WTC11 (cell line): ENCODE results near the gene TMEM156. TPM values are rescaled to one million over a fixed set of nuclear protein-coding genes. Genes with fewer than 3 reads are reported as not detected.

Source experiments
- ATAC-seq: fragments of 200-7000 bp; cut with Tn5 transposase; 2 replicates; pipeline ENCODE4 v1.10.0; 2021; ENCODE audit warnings: mild to moderate bottlenecking, moderate library complexity
- CTCF ChIA-PET: fragments of 300-600 bp; sonication (Branson Sonifier 250); formaldehyde crosslinking; loops from one replicate; lab custom pipeline; 2021; ENCODE audit warnings: antibody characterized with exemption; lab: Charles Lee
- POLR2A ChIA-PET: fragments of 350-600 bp; sonication (Branson Sonifier 250); formaldehyde crosslinking; loops from one replicate; lab custom pipeline; 2021; ENCODE audit warnings: antibody characterized with exemption; lab: Charles Lee
- DNase-seq: peaks from one replicate; pipeline ENCODE4 v3.0.0; 2021; ENCODE audit warnings: low spot score
- H3K27ac Mint-ChIP-seq: 2 replicates; pipeline ENCODE4 v1.8.0; 2021; ENCODE audit warnings: mixed read lengths
- H3K27me3 Mint-ChIP-seq: 2 replicates; pipeline ENCODE4 v1.8.0; 2021; ENCODE audit warnings: low read depth, mild to moderate bottlenecking, moderate library complexity, mixed read lengths
- H3K36me3 Mint-ChIP-seq: 2 replicates; pipeline ENCODE4 v1.8.0; 2021; ENCODE audit warnings: mixed read lengths
- H3K4me1 Mint-ChIP-seq: 2 replicates; pipeline ENCODE4 v1.8.0; 2022; ENCODE audit warnings: mixed read lengths
- H3K4me3 Mint-ChIP-seq: 2 replicates; pipeline ENCODE4 v1.8.0; 2021; ENCODE audit warnings: mild to moderate bottlenecking, moderate library complexity, mixed read lengths
- H3K9me3 Mint-ChIP-seq: 2 replicates; pipeline ENCODE4 v1.8.0; 2021; ENCODE audit warnings: mixed read lengths
- E2F5 ChIP-seq: sonication (generic); formaldehyde crosslinking; IDR thresholded peaks from 2 replicates; pipeline ENCODE4 v1.8.1; 2022; ENCODE audit warnings: mild to moderate bottlenecking, moderate library complexity, missing genetic modification reagents
- HMGXB4 ChIP-seq: sonication (generic); formaldehyde crosslinking; IDR thresholded peaks from 2 replicates; pipeline ENCODE4 v1.8.1; 2023; ENCODE audit warnings: mild to moderate bottlenecking, moderate library complexity, missing genetic modification reagents
- IRF2 ChIP-seq: sonication (generic); formaldehyde crosslinking; IDR thresholded peaks from 2 replicates; pipeline ENCODE4 v1.8.0; 2022; ENCODE audit warnings: low read depth, missing genetic modification reagents, borderline replicate concordance
- PREB ChIP-seq: sonication (generic); formaldehyde crosslinking; IDR thresholded peaks from 2 replicates; pipeline ENCODE4 v1.8.1; 2022; ENCODE audit warnings: mild to moderate bottlenecking, missing genetic modification reagents, moderate library complexity, borderline replicate concordance
- RORB ChIP-seq: fragments of 250-450 bp; sonication (Bioruptor Pico); IDR thresholded peaks from 2 replicates; pipeline ENCODE4 v1.9.0; 2021; ENCODE audit warnings: mild to moderate bottlenecking
- SMAD3 ChIP-seq: sonication (generic); formaldehyde crosslinking; IDR thresholded peaks from 2 replicates; pipeline ENCODE4 v1.8.0; 2022; ENCODE audit warnings: missing genetic modification reagents, mild to moderate bottlenecking, borderline replicate concordance
- TEAD4 ChIP-seq: sonication (generic); formaldehyde crosslinking; IDR thresholded peaks from 2 replicates; pipeline ENCODE4 v1.8.0; 2022; ENCODE audit warnings: mild to moderate bottlenecking, missing genetic modification reagents
- ZNF219 ChIP-seq: sonication (generic); formaldehyde crosslinking; IDR thresholded peaks from 2 replicates; pipeline ENCODE4 v1.8.0; 2023; ENCODE audit warnings: missing genetic modification reagents, mild to moderate bottlenecking, borderline replicate concordance
- ZNF317 ChIP-seq: sonication (generic); formaldehyde crosslinking; IDR thresholded peaks from 2 replicates; pipeline ENCODE4 v1.8.1; 2023; ENCODE audit warnings: low read depth, mild to moderate bottlenecking, moderate library complexity, missing genetic modification reagents, borderline replicate concordance
- ZNF396 ChIP-seq: fragments of 250-450 bp; sonication (Bioruptor Pico); IDR thresholded peaks from 2 replicates; pipeline ENCODE4 v1.8.0; 2021; ENCODE audit warnings: mild to moderate bottlenecking, moderate library complexity, borderline replicate concordance
- ZNF425 ChIP-seq: fragments of 250-450 bp; sonication (Bioruptor Pico); conservative IDR thresholded peaks from 2 replicates; pipeline ENCODE4 v1.9.0; 2021; ENCODE audit warnings: mild to moderate bottlenecking
- ZNF671 ChIP-seq: fragments of 250-450 bp; sonication (Bioruptor Pico); IDR thresholded peaks from 2 replicates; pipeline ENCODE4 v1.8.0; 2021; ENCODE audit warnings: mild to moderate bottlenecking
- total RNA-seq: library from RNA; stranded (reverse); gene quantifications from 3 replicates; pipeline ENCODE4 v1.2.3, GENCODE V29; 2021
- TF ChIP-seq, protein P1 (sequence below): sonication (generic); formaldehyde crosslinking; IDR thresholded peaks from 2 replicates; pipeline ENCODE4 v1.8.0; 2022; ENCODE audit warnings: mild to moderate bottlenecking, missing genetic modification reagents
- TF ChIP-seq, protein P2 (sequence below): fragments of 250-450 bp; sonication (Bioruptor Pico); IDR thresholded peaks from 2 replicates; pipeline ENCODE4 v1.9.0; 2021; ENCODE audit warnings: mild to moderate bottlenecking
- TF ChIP-seq, protein P3 (sequence below): fragments of 250-450 bp; sonication (Bioruptor Pico); IDR thresholded peaks from 2 replicates; pipeline ENCODE4 v1.9.0; 2021; ENCODE audit warnings: mild to moderate bottlenecking, borderline replicate concordance
- TF ChIP-seq, protein P4 (sequence below): sonication (generic); formaldehyde crosslinking; IDR thresholded peaks from 2 replicates; pipeline ENCODE4 v1.8.0; 2022; ENCODE audit warnings: mild to moderate bottlenecking, missing genetic modification reagents
- TF ChIP-seq, protein P5 (sequence below): sonication (generic); formaldehyde crosslinking; IDR thresholded peaks from 2 replicates; pipeline ENCODE4 v1.8.1; 2022; ENCODE audit warnings: low read depth, missing genetic modification reagents, borderline replicate concordance

Gene TMEM156
- total RNA-seq, 1 experiment from 2014 or later, result 0.24 TPM

DNA sequence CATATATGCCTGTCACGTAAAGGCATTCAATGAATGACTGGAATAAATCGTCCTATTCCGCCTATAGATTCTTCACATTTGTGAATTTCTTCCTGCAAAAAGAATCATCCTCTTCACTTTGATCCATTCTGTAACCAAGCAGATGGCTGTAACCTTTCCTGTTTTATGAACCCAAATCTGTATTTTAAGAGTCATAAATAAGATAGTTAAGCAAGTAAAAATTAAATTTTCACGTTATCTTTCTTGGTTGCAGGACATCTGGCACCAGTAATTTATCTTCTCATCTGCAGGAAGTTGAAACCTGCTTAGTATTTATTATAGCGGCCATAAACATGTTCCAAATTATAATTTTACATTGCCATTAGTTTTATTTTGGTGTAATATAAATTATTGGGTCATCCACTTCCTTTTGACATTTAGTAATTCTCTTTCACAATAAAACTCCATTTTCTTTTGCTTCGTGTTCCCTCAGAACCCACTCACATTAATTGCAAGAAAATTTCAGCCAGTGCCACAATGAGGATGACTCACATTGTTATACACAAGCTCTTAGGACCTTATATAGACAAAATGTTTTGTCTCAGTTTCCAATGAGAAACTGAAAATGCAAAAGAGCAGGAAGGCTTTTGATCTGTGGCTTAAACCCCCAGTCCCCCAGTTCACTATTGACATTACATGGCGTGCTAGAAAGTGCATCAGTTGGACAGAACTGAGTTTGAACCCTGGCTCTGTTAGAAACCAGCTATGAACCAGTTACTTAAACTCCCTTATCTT lies 51.1 kb downstream of the TMEM156 start:
- ATAC-seq (no peak), DNase-seq (no peak)
- ChIA-PET CTCF (no interaction called here), POLR2A (no interaction called here)
- H3K4me3 Mint-ChIP-seq, result no peak overlapping the region
- peaks cover 3% of the 10 kb centered on the region for H3K4me1 Mint-ChIP-seq
- H3K36me3 Mint-ChIP-seq, result no peaks in the 10 kb centered on the region
- H3K9me3 Mint-ChIP-seq, result no peaks in the 10 kb centered on the region
- no peaks in the 10 kb centered on the region for H3K27me3 Mint-ChIP-seq
- no peak overlapping the region for H3K27ac Mint-ChIP-seq
- TF ChIP-seq IRF2 (CRISPR knock-in tag), result no peak
- TF ChIP-seq ZNF396 (CRISPR knock-in tag), result no peak
- no peak for TF ChIP-seq RORB (CRISPR knock-in tag)
- no peak for TF ChIP-seq ZNF425 (CRISPR knock-in tag)
- TF ChIP-seq, protein P1, sequence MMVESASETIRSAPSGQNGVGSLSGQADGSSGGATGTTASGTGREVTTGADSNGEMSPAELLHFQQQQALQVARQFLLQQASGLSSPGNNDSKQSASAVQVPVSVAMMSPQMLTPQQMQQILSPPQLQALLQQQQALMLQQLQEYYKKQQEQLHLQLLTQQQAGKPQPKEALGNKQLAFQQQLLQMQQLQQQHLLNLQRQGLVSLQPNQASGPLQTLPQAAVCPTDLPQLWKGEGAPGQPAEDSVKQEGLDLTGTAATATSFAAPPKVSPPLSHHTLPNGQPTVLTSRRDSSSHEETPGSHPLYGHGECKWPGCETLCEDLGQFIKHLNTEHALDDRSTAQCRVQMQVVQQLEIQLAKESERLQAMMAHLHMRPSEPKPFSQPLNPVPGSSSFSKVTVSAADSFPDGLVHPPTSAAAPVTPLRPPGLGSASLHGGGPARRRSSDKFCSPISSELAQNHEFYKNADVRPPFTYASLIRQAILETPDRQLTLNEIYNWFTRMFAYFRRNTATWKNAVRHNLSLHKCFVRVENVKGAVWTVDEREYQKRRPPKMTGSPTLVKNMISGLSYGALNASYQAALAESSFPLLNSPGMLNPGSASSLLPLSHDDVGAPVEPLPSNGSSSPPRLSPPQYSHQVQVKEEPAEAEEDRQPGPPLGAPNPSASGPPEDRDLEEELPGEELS (CRISPR knock-in tag), result no peak
- TF ChIP-seq, protein P2, sequence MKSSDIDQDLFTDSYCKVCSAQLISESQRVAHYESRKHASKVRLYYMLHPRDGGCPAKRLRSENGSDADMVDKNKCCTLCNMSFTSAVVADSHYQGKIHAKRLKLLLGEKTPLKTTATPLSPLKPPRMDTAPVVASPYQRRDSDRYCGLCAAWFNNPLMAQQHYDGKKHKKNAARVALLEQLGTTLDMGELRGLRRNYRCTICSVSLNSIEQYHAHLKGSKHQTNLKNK (CRISPR knock-in tag), result no peak
- TF ChIP-seq ZNF219 (CRISPR knock-in tag), result no peak
- TF ChIP-seq, protein P3, sequence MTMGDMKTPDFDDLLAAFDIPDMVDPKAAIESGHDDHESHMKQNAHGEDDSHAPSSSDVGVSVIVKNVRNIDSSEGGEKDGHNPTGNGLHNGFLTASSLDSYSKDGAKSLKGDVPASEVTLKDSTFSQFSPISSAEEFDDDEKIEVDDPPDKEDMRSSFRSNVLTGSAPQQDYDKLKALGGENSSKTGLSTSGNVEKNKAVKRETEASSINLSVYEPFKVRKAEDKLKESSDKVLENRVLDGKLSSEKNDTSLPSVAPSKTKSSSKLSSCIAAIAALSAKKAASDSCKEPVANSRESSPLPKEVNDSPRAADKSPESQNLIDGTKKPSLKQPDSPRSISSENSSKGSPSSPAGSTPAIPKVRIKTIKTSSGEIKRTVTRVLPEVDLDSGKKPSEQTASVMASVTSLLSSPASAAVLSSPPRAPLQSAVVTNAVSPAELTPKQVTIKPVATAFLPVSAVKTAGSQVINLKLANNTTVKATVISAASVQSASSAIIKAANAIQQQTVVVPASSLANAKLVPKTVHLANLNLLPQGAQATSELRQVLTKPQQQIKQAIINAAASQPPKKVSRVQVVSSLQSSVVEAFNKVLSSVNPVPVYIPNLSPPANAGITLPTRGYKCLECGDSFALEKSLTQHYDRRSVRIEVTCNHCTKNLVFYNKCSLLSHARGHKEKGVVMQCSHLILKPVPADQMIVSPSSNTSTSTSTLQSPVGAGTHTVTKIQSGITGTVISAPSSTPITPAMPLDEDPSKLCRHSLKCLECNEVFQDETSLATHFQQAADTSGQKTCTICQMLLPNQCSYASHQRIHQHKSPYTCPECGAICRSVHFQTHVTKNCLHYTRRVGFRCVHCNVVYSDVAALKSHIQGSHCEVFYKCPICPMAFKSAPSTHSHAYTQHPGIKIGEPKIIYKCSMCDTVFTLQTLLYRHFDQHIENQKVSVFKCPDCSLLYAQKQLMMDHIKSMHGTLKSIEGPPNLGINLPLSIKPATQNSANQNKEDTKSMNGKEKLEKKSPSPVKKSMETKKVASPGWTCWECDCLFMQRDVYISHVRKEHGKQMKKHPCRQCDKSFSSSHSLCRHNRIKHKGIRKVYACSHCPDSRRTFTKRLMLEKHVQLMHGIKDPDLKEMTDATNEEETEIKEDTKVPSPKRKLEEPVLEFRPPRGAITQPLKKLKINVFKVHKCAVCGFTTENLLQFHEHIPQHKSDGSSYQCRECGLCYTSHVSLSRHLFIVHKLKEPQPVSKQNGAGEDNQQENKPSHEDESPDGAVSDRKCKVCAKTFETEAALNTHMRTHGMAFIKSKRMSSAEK, result no peak
- no peak for TF ChIP-seq TEAD4 (CRISPR knock-in tag)
- TF ChIP-seq ZNF317 (CRISPR knock-in tag), result no peak

DNA sequence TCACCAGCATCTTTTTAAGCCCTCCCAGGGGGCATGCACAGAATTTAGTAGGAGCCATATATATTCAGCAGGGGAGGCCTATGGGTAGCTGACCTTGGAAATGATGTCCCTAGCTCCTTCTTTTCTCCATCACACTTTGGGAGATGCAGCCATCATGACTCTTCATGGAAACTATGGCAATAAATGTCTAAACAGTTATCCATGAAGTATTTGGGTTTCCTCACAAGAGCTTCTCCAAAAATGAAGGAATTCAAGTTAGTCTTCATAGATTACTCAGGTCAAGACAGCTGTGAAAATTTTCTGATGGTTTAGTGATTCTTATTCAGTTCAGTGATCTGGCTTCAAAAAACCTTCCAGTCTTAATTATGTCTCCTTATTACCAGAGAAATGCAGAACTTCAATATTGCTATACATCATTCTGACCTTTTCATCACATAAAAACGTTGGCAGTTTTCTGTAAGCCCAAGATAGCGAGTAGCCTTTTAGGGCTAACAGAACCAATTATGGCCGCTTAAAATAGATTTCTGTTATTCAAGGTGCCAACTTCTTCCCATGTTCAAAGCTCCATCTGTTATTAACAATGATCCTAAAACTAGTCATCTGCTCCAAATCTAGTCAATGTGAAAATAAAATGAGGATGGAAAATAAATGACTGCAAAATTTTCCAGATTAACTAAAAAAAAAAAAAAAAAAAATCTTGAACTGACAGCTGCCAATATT lies 52.5 kb downstream of the TMEM156 start:
- Mint-ChIP-seq H3K27ac (no peak overlapping the region), H3K27me3 (no peaks in the 10 kb centered on the region), H3K4me1 (no peaks in the 10 kb centered on the region), H3K36me3 (no peaks in the 10 kb centered on the region), H3K4me3 (no peak overlapping the region), H3K9me3 (no peaks in the 10 kb centered on the region)
- CTCF ChIA-PET, result no interaction called here
- DNase-seq (no peak), ATAC-seq (no peak)
- POLR2A ChIA-PET, result interaction anchor here (0.7 kb wide), 1 partner anchor 135 kb away, joined by 5 read pairs; no protein-coding TSS in a partner anchor
- TF ChIP-seq, protein P4, sequence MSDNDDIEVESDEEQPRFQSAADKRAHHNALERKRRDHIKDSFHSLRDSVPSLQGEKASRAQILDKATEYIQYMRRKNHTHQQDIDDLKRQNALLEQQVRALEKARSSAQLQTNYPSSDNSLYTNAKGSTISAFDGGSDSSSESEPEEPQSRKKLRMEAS (CRISPR knock-in tag), result no peak
- TF ChIP-seq ZNF671 (no peak), HMGXB4 (CRISPR knock-in tag) (no peak), PREB (CRISPR knock-in tag) (no peak), SMAD3 (no peak), E2F5 (CRISPR knock-in tag) (no peak)
- TF ChIP-seq, protein P5, sequence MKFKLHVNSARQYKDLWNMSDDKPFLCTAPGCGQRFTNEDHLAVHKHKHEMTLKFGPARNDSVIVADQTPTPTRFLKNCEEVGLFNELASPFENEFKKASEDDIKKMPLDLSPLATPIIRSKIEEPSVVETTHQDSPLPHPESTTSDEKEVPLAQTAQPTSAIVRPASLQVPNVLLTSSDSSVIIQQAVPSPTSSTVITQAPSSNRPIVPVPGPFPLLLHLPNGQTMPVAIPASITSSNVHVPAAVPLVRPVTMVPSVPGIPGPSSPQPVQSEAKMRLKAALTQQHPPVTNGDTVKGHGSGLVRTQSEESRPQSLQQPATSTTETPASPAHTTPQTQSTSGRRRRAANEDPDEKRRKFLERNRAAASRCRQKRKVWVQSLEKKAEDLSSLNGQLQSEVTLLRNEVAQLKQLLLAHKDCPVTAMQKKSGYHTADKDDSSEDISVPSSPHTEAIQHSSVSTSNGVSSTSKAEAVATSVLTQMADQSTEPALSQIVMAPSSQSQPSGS, result no peak
